IPS-NIHi7 (cell line): ENCODE measurements around the gene MAG.

Experiments
- DNase-seq: peaks from one replicate; pipeline ENCODE4 v3.0.0; 2012; ENCODE audit warnings: mixed read lengths; ENCODE audit errors: extremely low spot score

The MAG gene, protein sequence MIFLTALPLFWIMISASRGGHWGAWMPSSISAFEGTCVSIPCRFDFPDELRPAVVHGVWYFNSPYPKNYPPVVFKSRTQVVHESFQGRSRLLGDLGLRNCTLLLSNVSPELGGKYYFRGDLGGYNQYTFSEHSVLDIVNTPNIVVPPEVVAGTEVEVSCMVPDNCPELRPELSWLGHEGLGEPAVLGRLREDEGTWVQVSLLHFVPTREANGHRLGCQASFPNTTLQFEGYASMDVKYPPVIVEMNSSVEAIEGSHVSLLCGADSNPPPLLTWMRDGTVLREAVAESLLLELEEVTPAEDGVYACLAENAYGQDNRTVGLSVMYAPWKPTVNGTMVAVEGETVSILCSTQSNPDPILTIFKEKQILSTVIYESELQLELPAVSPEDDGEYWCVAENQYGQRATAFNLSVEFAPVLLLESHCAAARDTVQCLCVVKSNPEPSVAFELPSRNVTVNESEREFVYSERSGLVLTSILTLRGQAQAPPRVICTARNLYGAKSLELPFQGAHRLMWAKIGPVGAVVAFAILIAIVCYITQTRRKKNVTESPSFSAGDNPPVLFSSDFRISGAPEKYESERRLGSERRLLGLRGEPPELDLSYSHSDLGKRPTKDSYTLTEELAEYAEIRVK

DNA sequence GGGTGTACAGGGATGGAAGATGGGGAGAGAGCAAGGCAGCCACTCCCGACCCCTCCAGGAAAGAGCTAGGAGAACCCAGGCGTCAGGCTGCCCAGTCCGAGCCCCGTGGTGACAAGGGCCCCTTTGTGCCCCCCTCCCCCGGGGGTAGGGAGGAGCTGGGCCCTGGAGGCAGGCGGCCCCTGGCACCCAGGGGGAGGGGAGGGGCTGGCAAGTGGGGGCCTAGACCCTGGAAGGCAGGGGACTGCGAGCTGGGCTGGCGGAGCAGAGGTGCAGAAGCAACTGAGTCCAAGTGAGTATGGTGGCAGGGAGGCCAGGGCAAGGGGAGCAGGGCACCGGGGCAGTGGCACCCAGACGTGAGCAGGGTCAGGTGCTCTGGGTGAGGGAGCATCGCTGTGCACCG is at the start of gene MAG:
MAG (plus strand) TSS at position 246 of the 400 bp plus-strand sequence. CDS start 3,248 bp downstream, outside the sequence.
- DNase-seq, result no peak

DNA sequence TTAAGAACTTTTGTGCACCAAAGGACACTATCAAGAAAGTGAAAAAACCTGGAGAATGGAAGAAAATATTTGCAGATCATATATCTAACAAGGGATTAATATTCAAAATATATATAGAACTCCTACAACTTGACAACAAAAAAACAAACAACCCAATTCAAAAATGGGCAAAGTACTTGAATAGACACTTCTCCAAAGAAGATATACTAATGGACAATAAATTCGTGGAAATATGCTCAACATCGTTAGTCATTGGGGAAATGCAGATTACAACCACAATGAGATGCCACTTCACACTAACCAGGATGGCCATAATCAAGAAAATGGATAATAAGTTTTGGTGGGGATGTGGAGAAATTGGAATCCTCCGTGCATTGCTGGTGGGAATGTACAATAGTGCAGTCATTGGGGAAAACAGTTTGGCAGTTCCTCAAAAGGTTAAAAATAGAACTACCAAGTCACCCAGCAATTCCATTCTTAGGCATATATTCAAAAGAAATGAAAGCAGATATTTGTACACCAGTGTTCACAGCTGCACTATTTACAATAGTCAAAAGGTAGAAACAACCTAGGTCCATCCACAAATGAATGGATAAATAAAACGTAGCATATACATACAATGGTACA is 45.4 kb upstream of the MAG start:
- no peak for DNase-seq

DNA sequence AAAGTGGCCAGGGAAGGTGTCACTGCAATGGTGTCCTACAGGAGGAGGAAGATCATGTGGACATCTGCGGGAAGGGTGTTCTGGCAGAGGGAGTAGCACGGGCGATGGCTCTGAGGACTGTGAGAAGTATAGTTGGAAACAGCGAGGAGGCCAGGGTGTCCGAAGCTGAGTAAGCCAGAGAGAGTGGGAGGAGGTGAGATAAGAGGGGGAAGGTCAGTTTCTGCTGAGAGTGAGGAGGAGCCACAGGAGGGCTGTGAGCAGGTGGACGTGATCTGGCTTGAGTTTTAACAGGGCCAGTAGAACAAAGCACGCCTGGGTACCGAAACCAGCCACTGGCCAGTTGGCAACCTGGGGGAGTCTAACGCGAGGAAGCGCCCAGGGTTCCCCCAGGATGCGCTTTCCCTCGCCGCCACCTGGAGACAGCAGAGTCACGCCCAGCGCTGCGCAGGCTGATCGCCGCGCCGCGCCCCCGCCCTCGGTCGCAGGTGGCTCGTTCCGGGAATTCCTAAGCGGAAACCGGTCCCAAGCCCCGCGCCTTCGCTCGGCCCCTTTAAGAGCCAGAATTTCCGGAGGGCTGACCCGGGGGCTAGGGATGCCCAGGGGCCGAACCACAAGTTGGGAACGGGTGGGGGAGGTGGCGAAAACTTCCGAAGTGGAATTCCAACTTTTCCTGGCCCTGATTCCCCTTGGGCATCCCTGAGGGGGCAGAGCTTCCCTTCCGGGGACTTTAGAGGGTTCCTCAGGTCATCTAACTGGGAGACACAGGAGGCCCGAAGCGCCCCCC is 44.2 kb upstream of the MAG start:
- DNase-seq, result peak; percentile 91

DNA sequence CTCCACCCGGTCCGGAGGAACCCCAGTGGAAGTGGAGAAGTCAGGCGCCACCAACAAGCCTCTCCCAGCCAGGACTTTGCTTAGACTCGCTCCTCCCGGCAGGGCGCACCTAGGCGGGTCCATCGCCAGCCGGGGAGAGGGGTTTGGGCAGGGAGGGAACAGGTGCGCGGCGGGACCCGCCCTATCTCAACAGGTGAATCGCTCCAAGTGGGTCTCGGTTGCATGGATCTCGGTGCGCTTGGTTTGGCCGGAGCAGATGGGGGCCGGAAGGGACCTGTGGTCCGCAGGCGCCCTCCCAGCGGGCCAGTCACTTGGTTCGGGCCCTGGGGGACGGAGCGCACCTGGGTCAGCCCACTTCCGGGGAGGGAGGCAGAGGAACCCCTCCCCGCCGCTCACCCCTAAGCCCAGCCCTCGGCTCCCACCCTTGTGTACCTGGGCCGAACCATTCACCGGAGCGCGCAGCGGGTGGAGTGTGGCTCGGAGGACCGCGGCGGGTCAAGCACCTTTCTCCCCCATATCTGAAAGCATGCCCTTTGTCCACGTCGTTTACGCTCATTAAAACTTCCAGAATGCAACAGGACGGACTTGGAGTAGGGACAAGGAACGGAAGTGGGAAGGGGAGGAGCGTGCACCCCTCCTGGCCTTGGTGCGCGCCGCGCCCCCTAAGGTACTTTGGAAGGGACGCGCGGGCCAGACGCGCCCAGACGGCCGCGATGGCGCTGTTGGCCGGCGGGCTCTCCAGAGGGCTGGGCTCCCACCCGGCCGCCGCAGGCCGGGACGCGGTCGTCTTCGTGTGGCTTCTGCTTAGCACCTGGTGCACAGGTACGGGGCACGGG is 43.4 kb upstream of the MAG start, which contains the start of gene LSR:
LSR (plus strand) TSS at position 693 of the 836 bp plus-strand sequence; CDS start at position 714, 21 bp downstream.
- peak; percentile 95 for DNase-seq

DNA sequence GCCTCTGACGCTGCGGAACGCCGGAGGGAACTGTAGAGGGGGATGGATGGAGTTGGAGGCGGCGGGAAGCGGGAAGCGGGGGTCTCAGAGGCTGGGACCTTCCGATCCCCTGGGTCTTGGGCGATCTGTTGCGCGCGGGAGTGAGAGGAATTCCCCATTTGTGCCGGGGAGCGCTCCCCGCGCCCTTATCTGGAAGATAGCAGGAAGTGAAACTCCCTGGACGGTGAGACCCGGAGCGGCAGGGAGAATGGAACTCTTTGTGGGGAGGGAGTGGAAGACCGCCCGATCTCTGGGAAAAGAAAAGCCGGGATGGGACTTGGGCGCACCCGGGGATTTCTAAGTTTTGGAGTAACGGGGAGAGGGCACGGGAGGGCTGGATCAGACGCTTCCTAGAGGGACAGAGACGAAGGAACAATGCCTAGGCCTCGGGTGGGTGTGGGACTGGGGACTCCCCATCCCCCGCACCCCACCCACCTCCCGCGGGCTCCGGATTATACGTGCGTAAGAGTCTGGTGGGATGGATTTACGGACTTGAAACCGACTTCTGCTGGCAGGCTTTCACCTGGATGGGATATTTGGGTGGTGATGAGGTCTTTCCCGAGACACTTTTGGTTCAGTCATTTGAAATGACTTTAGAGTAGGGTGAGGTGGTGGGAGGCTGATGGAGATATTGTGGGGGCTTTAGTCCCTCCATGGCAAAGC is 42.7 kb upstream of the MAG start:
- peak; percentile 10 for DNase-seq

DNA sequence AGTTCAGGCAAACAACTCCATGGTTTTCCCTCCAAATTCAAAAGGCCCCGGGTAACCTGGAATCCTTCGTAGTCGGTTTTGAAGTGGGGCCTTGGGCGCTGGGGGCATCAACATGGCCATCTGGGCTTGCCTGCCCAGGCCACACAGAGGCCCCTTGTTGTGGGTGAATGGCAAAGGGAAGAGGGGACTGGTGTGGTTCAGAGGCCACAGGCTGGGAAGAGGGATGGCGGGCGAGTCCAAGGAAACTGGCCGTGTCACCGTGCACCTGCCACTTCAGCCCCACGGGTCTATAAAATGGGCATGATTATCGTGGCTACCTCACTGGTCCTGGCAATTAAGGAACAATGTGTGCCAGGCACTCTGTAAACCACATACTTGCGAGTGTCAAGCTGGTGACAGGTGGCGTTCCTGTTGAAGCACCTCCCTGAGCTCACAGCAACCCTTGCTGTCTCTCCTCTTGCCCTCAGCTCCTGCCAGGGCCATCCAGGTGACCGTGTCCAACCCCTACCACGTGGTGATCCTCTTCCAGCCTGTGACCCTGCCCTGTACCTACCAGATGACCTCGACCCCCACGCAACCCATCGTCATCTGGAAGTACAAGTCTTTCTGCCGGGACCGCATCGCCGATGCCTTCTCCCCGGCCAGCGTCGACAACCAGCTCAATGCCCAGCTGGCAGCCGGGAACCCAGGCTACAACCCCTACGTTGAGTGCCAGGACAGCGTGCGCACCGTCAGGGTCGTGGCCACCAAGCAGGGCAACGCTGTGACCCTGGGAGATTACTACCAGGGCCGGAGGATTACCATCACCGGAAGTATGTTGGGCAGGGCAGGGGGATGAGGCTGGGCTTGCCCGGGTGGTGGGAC is 41.9 kb upstream of the MAG start:
- DNase-seq, result peak; percentile 5

DNA sequence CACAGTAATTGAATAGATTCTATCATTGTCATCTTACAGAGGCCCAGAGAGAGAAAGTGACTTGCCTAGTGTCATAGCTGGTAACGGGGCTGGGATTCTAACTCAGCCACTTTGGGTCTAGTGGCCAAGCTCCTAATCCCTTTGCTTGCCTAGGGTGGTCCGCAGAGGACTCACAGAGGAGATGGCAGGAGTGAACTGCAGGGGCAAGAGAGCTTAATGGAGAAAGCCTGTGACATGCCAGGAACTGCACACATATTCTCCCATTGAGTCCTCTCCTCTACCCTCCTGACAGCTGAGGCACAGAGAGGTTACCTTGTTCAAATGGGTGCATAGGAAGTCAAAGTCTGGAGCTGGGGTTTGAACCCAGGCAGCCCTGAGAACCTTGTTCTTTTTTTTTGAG is 40.5 kb upstream of the MAG start:
- DNase-seq, result no peak

DNA sequence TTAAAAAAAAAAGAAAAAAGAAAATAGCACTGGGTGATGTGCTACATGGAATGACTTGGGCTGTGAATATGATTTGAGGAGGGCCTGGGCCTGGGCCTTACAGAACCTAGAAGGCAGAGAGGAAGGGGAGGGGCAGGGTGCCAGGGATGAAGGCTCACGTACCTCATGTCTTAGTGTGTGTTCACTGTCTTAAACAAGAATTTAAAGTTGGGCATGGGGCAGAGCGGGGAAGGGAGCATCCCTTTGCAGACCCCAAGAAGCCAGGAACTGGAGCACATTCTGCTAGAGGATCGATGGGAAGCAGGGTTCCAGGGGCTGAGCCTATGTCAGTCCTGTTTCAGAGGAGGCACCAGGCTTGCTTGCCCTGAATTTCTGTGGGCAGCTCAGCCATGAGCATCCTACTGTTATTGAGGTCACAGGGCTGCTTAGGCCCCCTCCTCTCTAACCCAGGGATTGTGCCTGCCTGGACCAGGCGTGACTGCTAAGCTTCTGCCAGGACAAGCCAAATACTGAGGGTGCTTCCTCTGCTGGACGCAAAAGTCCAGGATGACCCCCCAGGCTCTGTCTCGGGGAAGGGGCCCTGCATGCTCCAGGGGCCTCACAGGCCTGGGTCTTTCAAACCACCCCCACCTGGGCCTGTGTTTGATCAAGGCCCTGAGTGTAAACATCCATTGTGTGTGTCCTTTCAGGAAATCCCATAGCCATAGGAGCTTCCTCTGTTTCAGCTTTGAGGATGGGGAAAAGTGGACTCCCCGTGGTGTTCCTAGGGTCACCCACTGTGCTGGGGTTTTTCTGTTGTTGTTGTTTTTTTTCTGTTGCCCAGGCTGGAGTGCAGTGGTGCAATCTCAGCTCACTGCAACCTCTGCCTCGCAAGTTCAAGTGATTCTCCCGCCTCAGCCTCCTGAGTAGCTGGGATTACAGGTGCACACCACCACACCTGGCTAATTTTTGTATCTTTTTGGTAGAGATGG is 38.4 kb upstream of the MAG start:
- peak; percentile 35 for DNase-seq

DNA sequence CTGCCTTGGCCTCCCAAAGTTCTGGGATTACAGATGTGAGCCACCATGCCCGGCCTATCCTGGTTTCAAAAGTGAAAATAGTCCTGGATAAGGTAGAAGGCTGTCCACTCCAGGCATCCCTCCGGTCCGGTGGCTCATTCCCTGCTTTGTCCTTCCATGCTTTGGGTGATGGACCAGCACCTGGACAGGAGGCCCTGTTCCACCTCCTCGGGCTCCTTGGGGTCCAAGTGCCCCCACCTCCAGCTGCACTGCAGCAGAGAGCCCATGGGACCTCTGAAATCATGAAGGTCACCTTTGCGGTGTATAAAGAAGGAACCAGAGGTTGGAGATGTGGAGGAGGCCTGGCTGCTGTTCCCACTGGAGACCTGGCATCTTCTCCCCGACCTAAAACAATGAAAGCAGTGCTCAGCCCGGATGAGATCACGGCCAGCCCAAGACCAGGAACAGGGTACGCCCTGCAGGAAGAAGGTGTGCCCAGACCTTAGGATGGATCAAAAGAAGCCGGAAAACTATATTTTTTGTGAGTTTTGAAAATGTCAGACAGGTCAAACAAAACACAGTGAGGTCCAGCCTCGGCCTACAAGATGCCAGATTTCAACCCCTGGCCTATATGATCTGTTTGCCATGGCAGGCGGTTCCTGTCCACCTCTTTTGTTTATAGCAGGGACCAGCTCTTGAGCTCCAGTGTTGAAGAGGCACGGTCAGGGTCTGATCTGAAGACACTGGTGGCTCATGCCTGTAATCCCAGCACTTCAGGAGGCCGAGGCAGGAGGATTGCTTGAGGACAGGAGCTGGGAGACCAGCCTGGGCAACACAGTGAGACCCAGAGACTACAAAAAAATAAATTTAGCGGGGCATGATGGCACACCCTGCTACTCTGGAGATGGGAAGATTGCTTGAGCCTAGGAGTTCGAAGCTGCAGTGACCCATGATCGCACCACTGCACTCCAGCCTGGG is 37.3 kb upstream of the MAG start:
- no peak for DNase-seq

DNA sequence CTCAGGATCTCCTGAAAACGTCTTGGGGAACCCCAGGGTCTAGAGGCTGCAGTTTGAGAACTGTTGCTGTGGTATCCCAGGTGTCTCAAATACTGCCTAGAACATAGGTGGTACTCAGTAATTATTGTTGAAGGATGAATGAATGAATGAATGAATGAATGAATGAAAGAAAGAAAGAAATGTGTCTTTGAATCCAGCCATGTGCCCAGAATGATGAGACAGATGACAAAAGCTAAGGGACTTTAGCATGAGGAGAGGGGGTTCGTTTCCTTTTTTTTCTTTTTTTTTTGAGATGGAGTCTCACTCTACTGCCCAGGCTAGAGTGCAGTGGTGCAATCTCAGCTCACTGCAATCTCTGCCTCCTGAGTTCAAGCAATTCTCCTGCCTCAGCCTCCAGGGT is 35.4 kb upstream of the MAG start:
- no peak for DNase-seq

DNA sequence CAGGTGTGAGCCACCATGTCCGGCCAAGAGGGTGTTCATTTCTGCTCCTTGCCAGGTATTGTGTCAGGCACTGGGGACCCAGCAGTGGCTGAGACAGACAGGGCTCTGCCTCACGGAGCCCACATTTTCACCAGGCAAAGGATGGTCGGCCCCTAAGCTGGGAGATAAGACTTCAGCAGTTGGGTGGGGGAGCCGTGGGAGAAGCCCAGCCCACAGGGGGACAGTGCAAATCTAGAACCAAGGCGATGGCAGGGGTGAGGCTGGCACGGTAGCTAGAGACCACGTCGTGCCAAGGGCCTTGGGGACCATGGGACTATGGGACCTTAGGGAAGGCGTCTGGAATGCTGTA is 34.9 kb upstream of the MAG start:
- no peak for DNase-seq

DNA sequence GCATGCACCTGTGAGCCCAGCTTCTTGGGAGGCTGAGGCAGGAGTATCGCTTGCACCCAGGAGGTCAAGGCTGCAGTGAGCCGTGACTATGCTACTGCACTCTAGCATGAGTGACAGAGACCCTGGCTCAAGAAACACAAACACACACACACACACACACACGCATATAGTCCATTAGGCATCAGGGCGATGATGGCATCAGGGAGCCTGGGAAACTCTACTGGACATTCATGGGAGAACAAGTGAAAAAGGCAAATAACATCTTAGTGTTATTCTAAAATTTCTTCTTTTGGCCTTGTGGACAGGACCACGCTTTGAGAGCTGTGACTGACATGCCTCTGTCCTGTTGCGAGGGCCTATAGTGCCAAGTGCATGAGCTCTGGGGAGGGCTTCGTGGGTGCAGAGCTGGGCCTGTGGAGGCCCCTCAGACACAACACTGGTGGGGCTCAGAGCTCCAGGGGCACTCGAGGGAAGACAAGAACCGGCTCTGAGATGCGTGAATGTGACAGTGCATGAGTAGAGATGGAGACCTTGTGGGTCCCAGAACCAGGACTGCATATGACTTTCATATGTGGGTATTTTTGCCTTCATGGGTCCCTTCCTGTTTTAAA is 31.2 kb upstream of the MAG start:
- no peak for DNase-seq

DNA sequence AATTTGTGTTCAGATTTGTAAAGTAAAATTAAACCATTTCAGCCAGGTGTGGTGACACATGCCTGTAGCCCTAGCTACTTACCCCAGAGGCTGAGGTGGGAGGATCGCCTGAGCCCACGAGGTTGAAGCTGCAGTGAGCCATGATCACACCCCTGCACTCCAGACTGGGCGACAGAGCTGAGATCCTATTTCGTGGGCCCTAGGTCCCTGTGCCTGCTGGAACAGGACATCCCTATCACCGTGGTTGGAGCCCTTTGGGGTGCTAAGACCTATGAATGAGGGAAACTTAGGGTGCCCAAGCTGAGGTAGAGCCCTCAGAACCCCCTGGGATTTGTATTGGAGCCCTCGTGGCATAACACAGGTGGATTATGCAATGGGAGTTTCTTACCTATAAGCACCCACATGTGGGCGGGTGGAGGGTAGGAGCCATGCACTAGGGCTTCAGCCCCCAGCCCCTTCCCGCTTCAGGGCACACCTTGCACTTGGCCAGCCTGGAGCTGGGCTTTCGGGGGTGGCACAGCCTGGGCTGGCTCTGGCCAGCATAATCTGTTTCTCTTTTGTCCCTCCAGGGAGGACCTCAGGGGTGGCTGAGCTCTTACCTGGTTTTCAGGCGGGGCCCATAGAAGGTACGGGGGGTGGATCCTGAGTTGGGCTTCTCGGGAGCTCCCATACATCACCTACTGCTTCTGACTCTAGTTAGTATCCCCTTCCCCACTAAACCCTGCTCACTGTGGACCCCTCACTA is 30.4 kb upstream of the MAG start:
- no peak for DNase-seq

DNA sequence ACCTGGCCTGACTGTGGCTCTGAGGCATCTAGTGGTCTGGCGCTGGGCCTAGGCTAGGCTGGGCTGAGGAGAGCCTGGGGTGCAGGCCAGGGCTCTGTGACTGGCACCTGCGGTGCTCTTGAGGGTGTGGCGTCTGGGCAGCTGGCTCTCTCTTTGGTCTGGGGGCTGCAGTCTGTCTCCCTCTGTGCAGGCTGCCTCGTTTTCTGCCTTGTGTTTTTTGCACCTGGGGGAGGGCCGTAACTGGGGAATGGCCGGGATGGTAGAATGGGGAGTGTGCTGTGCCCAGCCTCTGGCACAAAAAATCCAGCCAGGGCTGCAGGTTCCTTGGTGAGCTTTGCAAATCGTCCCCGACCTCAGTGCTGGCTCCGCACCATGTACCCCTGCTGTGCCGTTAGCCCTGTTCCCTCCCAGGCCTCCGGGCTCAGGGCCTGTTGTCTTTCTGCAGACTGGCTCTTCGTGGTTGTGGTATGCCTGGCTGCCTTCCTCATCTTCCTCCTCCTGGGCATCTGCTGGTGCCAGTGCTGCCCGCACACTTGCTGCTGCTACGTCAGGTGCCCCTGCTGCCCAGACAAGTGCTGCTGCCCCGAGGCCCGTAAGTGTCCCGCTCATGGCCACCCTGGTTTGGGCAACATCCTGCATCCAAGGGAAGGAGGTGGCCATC is 29.7 kb upstream of the MAG start:
- DNase-seq, result no peak
